PFSK-1 (cell line): Measurements from ENCODE around the gene LSM5.

Source experiments
- POLR2AphosphoS5 ChIP-seq: IDR thresholded peaks from 2 replicates; pipeline ENCODE4 v1.6.1; 2012; ENCODE audit warnings: low read depth, mild to moderate bottlenecking, control low read depth, low read length, moderate library complexity
- REST ChIP-seq, 2 experiments: IDR thresholded peaks; 2 replicates each; pipeline versions ENCODE4 v1.6.1 to v1.8.0; 2011 to 2012; ENCODE audit warnings: low read depth in 2 of 2, low read length in 2 of 2, control low read depth in 1 of 2, inconsistent platforms in 1 of 2, mild to moderate bottlenecking in 1 of 2, moderate library complexity in 1 of 2; ENCODE audit not compliant: insufficient read depth in 1 of 2
- SIN3A ChIP-seq: IDR thresholded peaks from 2 replicates; pipeline ENCODE4 v1.6.1; 2012; ENCODE audit warnings: mild to moderate bottlenecking, low read length, moderate library complexity, borderline replicate concordance; ENCODE audit not compliant: insufficient read depth
- TAF1 ChIP-seq: IDR thresholded peaks from 2 replicates; pipeline ENCODE4 v1.6.1; 2012; ENCODE audit warnings: low read length, control low read depth, borderline replicate concordance; ENCODE audit not compliant: insufficient read depth

DNA sequence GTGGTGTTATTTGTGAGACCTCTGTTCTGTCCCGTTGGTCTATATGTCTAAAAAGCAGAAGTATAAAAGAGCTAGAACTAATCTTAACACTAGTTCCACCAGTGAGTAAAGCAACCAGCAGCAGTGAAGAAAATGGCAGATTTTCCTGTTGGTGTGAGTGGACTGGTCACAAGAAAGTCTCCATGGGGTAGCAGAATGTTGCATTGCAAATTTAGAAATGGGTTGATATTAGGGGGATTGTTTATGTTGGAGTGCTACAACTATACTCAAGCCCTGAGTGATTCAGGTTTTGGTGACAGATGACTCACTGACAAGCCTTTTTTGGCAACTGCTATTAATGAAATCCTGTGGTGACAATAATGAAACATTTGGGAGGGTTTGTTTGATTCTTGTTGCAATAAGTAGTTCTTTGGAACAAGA, 10.8 kb upstream of the LSM5 start:
- no peak for TF ChIP-seq POLR2AphosphoS5
- no peak for TF ChIP-seq REST (IDR thresholded peaks at IDR 0.05; ENCODE audit: insufficient read depth in 1 of 2, low read depth in 2 of 2, low read length in 2 of 2)
- TF ChIP-seq SIN3A: 0 out of 2 replicates have a peak, but pooled peaks have one; percentile 37
- no peak for TF ChIP-seq TAF1
